GM12878 (cell line): Measurements from ENCODE around the gene HK2. TPM values are rescaled to one million over a fixed set of nuclear protein-coding genes. Genes with fewer than 3 reads are reported as not detected.

Experiments
- ATAC-seq: fragments of 200-7000 bp; cut with Tn5 transposase; 3 replicates; pipeline ENCODE4 v1.9.1; 2020; ENCODE audit warnings: mild to moderate bottlenecking, moderate library complexity
- BruUV-seq: library from RNA; stranded (reverse); fragments of 400-500 nt; replicated peaks from 2 replicates; lab custom pipeline; 2021; lab: Mats Ljungman, UMichigan
- CTCF ChIA-PET: fragments of 300-600 bp; sonication (Branson Sonifier 250); formaldehyde crosslinking; extraction: SDS; loops from one replicate; lab custom pipeline; 2021; ENCODE audit warnings: inconsistent platforms; lab: Yijun Ruan, JAX
- POLR2A ChIA-PET: fragments of 350-600 bp; formaldehyde crosslinking; extraction: SDS; loops from one replicate; lab custom pipeline; 2021; ENCODE audit warnings: inconsistent platforms; lab: Charles Lee
- RAD21 ChIA-PET: fragments of 300-600 bp; sonication (Branson Sonifier 250); formaldehyde crosslinking; loops from one replicate; lab custom pipeline; 2023; ENCODE audit warnings: antibody characterized with exemption; ENCODE audit not compliant: unreplicated experiment; lab: Charles Lee
- SMC1A ChIA-PET: fragments of 300-600 bp; sonication (Branson Sonifier 250); formaldehyde crosslinking; loops from one replicate; lab custom pipeline; 2023; ENCODE audit not compliant: unreplicated experiment, uncharacterized antibody; lab: Charles Lee
- DNase-seq: peaks from one replicate; pipeline ENCODE4 v3.0.0-alpha.2; 2011; ENCODE audit warnings: low read depth, low spot score
- FAIRE-seq: peaks from 3 replicates; lab custom pipeline; 2011; peaks lifted over from hg19 to GRCh38; lab: Jason Lieb, UNC
- H2AFZ ChIP-seq: 2 replicates; pipeline ENCODE4 v1.6.0; 2011; ENCODE audit warnings: low read depth, low read length, control low read depth; ENCODE audit not compliant: control insufficient read depth
- H3K27ac ChIP-seq: 2 replicates; pipeline ENCODE4 v1.5.1; 2011; ENCODE audit warnings: control low read depth; ENCODE audit not compliant: control insufficient read depth, insufficient read depth
- H3K27me3 ChIP-seq, 2 experiments: replicated peaks in 1 of 2; 2 replicates each; pipeline versions ENCODE4 v1.6.0 to v1.6.1; 2011; ENCODE audit warnings: low read length in 1 of 2; ENCODE audit not compliant: control insufficient read depth in 2 of 2, insufficient read depth in 2 of 2
- H3K36me3 ChIP-seq, 2 experiments: 2 replicates each; pipeline ENCODE4 v1.5.1; 2011; ENCODE audit warnings: low read length in 1 of 2; ENCODE audit not compliant: control insufficient read depth in 2 of 2, insufficient read depth in 2 of 2
- H3K4me1 ChIP-seq: 2 replicates; pipeline ENCODE4 v1.6.1; 2011; ENCODE audit warnings: mild to moderate bottlenecking, low read length, moderate library complexity, mixed read lengths; ENCODE audit not compliant: control insufficient read depth, insufficient read depth
- H3K4me2 ChIP-seq: 2 replicates; pipeline ENCODE4 v1.6.0; 2011; ENCODE audit warnings: control low read depth; ENCODE audit not compliant: control insufficient read depth, insufficient read depth
- H3K4me3 ChIP-seq: fragments of 200-600 bp; sonication (generic); 2 replicates; pipeline ENCODE4 v1.5.1; 2016
- H3K79me2 ChIP-seq: 2 replicates; pipeline ENCODE4 v1.6.0; 2011; ENCODE audit warnings: low read length; ENCODE audit not compliant: control insufficient read depth, insufficient read depth
- H3K9ac ChIP-seq: 2 replicates; pipeline ENCODE4 v1.8.0; 2011; ENCODE audit warnings: low read length, control low read depth, mixed read lengths; ENCODE audit not compliant: control insufficient read depth, insufficient read depth
- H3K9me3 ChIP-seq: replicated peaks from 3 replicates; pipeline ENCODE4 v1.5.1; 2011; ENCODE audit warnings: mild to moderate bottlenecking, low read length; ENCODE audit not compliant: control insufficient read depth, insufficient read depth
- H4K20me1 ChIP-seq: 2 replicates; pipeline ENCODE4 v1.6.0; 2011; ENCODE audit not compliant: control insufficient read depth, insufficient read depth
- ATF2 ChIP-seq: IDR thresholded peaks from 2 replicates; pipeline ENCODE4 v1.6.1; 2012; ENCODE audit warnings: low read length, inconsistent platforms
- EZH2 ChIP-seq: IDR thresholded peaks from 2 replicates; pipeline ENCODE4 v1.6.1; 2012; ENCODE audit warnings: low read depth, mild to moderate bottlenecking, control low read depth, inconsistent platforms, low read length, borderline replicate concordance; ENCODE audit not compliant: control insufficient read depth
- KDM1A ChIP-seq: fragments of 200-600 bp; sonication (generic); IDR thresholded peaks from 2 replicates; pipeline ENCODE4 v1.6.1; 2016; ENCODE audit warnings: borderline replicate concordance
- LARP7 ChIP-seq: fragments of 450-650 bp; IDR thresholded peaks from 2 replicates; pipeline ENCODE4 v1.6.1; 2017; ENCODE audit warnings: mild to moderate bottlenecking
- POLR2AphosphoS5 ChIP-seq: IDR thresholded peaks from 2 replicates; pipeline ENCODE4 v1.6.1; 2011; ENCODE audit warnings: mild to moderate bottlenecking, low read length, inconsistent platforms
- SIN3A ChIP-seq: IDR thresholded peaks from 2 replicates; pipeline ENCODE4 v1.6.1; 2012; ENCODE audit warnings: low read depth, low read length, improper control_type of control experiment
- SKIL ChIP-seq: fragments of 450-650 bp; IDR thresholded peaks from 2 replicates; pipeline ENCODE4 v1.6.1; 2017; ENCODE audit warnings: mild to moderate bottlenecking, low read depth, inconsistent platforms; ENCODE audit not compliant: poor library complexity, severe bottlenecking
- SMAD5 ChIP-seq: IDR thresholded peaks from 2 replicates; pipeline ENCODE4 v1.6.1; 2016; ENCODE audit warnings: antibody characterized with exemption, low read depth
- SRF ChIP-seq, 2 experiments: IDR thresholded peaks; 2 replicates each; pipeline ENCODE4 v1.6.1; 2011; ENCODE audit warnings: low read depth in 2 of 2, low read length in 2 of 2, mild to moderate bottlenecking in 1 of 2, moderate library complexity in 1 of 2
- ZNF592 ChIP-seq: fragments of 450-650 bp; IDR thresholded peaks from 2 replicates; pipeline ENCODE4 v1.6.1; 2017; ENCODE audit warnings: mild to moderate bottlenecking, moderate library complexity
- ZNF687 ChIP-seq: fragments of 450-650 bp; IDR thresholded peaks from 2 replicates; pipeline ENCODE4 v1.6.1; 2017; ENCODE audit warnings: mild to moderate bottlenecking, moderate library complexity
- ZSCAN29 ChIP-seq: fragments of 450-650 bp; IDR thresholded peaks from 2 replicates; pipeline ENCODE4 v1.6.1; 2017; ENCODE audit warnings: mild to moderate bottlenecking, moderate library complexity
- WGBS: methylation state at CpG from one replicate; pipeline ENCODE4 v1.1.6; 2016; ENCODE audit warnings: low lambda C conversion rate; ENCODE audit not compliant: insufficient replicate concordance, insufficient coverage; ENCODE audit errors: missing lambda C conversion rate; 5-methylcytosine and 5-hydroxymethylcytosine counted together
- in situ Hi-C: fragments of 300-500 bp; cut with MboI; formaldehyde crosslinking; loops from 9 replicates; pipeline ENCODE4 v1.14.3; 2018; ENCODE audit warnings: mixed read lengths
- intact Hi-C: fragments of 100-400 bp; cut with micrococcal nuclease; formaldehyde crosslinking; loops from one replicate; pipeline ENCODE4 v1.14.2; 2022; ENCODE audit not compliant: unreplicated experiment
- polyA plus RNA-seq, 11 experiments: library from polyadenylated mRNA; depleted of rRNA in 4 of 11; unstranded in 6 of 11; stranded (reverse) in 5 of 11; fragments of >200 nt; fragmentation: Nextera tagmentation in 4 of 11; fragmentation: Illumina TruSeq in 1 of 11; extraction: Ambion mirVana in 4 of 11; extraction: Trizol in 1 of 11; gene quantifications; 1 replicate in 1 of 11; 2 replicates in 10 of 11; pipeline versions ENCODE4 v1.2.1 to v1.2.3, GENCODE V29; 2011 to 2016; ENCODE audit warnings: inconsistent platforms in 2 of 11, missing spikeins in 2 of 11, low read depth in 1 of 11
- total RNA-seq, 4 experiments: library from RNA; depleted of rRNA in 3 of 4; stranded (reverse); fragments of >200 nt in 3 of 4; fragmentation: Illumina TruSeq in 1 of 4; extraction: Trizol in 1 of 4; gene quantifications; 2 replicates each; pipeline versions ENCODE4 v1.2.1 to v1.2.3, GENCODE V29; 2013 to 2021
- TF ChIP-seq, protein P1 (sequence below): IDR thresholded peaks from 2 replicates; pipeline ENCODE4 v1.6.1; 2012; ENCODE audit warnings: low read depth, low read length, improper control_type of control experiment

HK2 gene
- total and polyA plus RNA-seq, 10 of the 15 experiments (the other 5 are each of a cell fraction or from before 2014, with no cell fraction given) = 5.0 to 73.1 (median 20.2) TPM

DNA sequence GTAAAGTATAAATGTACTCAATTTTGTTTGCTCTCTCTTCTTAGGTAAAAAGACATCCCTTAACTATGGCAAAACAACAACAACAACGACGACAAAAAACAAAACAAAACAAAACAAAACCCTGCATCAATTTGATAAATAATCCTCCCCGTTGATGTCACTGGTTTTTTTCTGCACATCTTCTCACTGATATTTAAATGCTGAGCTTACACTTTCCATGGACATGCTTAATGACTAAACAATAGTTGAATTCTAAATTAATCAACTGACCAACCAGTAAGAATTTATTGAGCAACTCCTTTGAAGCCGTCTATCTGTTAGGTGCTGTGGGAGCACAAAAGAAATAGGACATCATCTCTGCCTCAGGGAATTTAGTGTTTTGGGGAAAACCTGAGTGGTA, 104.3 kb downstream of the HK2 start:
- no peak overlapping the region for H3K4me2 ChIP-seq
- no peak overlapping the region for H2AFZ ChIP-seq
- no peak overlapping the region for H3K9ac ChIP-seq
- DNase-seq = no peak
- ChIA-PET CTCF (no interaction called here), SMC1A (interaction anchor here (1.1 kb wide), 1 partner anchor 30 kb away, joined by 3 read pairs; no protein-coding TSS in a partner anchor), POLR2A (no interaction called here), RAD21 (no interaction called here)
- BruUV-seq = no TSS peak
- no peak overlapping the region for H3K4me3 ChIP-seq
- no peaks in the 10 kb centered on the region for H3K9me3 ChIP-seq
- in situ Hi-C loops = no loop called here
- H3K4me1 ChIP-seq = no peaks in the 10 kb centered on the region
- H3K36me3 ChIP-seq = no peaks in the 10 kb centered on the region
- no peak for FAIRE-seq
- no peak overlapping the region for H3K27ac ChIP-seq
- no peaks in the 10 kb centered on the region for H3K27me3 ChIP-seq
- H4K20me1 ChIP-seq = no peaks in the 10 kb centered on the region
- no peak for ATAC-seq
- 80% methylated on average over 4 of the region's 4 CpGs for WGBS
- H3K79me2 ChIP-seq = no peaks in the 10 kb centered on the region
- intact Hi-C loops = no loop called here
- TF ChIP-seq SMAD5 (no peak), ZSCAN29 (no peak), EZH2 (no peak), LARP7 (no peak), POLR2AphosphoS5 (no peak), ZNF592 (no peak), SIN3A (no peak), ATF2 (no peak), ZNF687 (no peak), SKIL (no peak), KDM1A (no peak), SRF (IDR thresholded peaks at IDR 0.05; ENCODE audit: low read depth in 2 of 2, low read length in 2 of 2) (no peak)
- TF ChIP-seq, protein P1, sequence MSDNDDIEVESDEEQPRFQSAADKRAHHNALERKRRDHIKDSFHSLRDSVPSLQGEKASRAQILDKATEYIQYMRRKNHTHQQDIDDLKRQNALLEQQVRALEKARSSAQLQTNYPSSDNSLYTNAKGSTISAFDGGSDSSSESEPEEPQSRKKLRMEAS = no peak
